CD14-positive monocyte (primary cell): ENCODE measurements around the gene CACNA2D1. TPM values are rescaled to one million over a fixed set of nuclear protein-coding genes. Genes with fewer than 3 reads are reported as not detected.

Experiments
- DNase-seq, 3 donors: peaks; one replicate each; pipeline ENCODE4 v3.0.0-alpha.2; 2011 to 2022
- H2AFZ ChIP-seq: 2 replicates; pipeline ENCODE4 v1.6.0; 2012; ENCODE audit warnings: mild to moderate bottlenecking, low read depth, low read length, inconsistent platforms; ENCODE audit not compliant: insufficient read depth, poor library complexity, severe bottlenecking
- H3K27ac ChIP-seq, 2 donors: 1 replicate in 1 of 2; 2 replicates in 1 of 2; pipeline ENCODE4 v1.5.1; 2012 to 2013; ENCODE audit warnings: low read length in 2 of 2, control low read depth in 1 of 2, inconsistent platforms in 1 of 2, low read depth in 1 of 2, mild to moderate bottlenecking in 1 of 2
- H3K27me3 ChIP-seq, 2 donors: one replicate each; pipeline versions ENCODE4 v1.6.0 to v1.6.1; 2011 to 2013; ENCODE audit warnings: low read length in 2 of 2; ENCODE audit not compliant: control insufficient read depth in 2 of 2, insufficient read depth in 2 of 2
- H3K36me3 ChIP-seq, 2 donors: replicated peaks in 1 of 2; 1 replicate in 1 of 2; 2 replicates in 1 of 2; pipeline versions ENCODE4 v1.5.1 to v1.6.1; 2012 to 2013; ENCODE audit warnings: low read length in 2 of 2, control low read depth in 1 of 2, inconsistent platforms in 1 of 2, mild to moderate bottlenecking in 1 of 2; ENCODE audit not compliant: insufficient read depth in 2 of 2, control insufficient read depth in 1 of 2
- H3K4me1 ChIP-seq, 2 donors: 1 replicate in 1 of 2; 2 replicates in 1 of 2; pipeline versions ENCODE4 v1.5.1 to v1.6.1; 2012 to 2013; ENCODE audit warnings: low read length in 2 of 2, control low read depth in 1 of 2, inconsistent platforms in 1 of 2, mild to moderate bottlenecking in 1 of 2, moderate library complexity in 1 of 2; ENCODE audit not compliant: insufficient read depth in 2 of 2, control insufficient read depth in 1 of 2
- H3K4me2 ChIP-seq: replicated peaks from 2 replicates; pipeline ENCODE3; 2012; ENCODE audit warnings: low read length, moderate library complexity, mild to moderate bottlenecking; ENCODE audit not compliant: poor library complexity, severe bottlenecking; ENCODE audit errors: extremely low read depth
- H3K4me3 ChIP-seq, 3 experiments: fragments of 200-600 bp in 1 of 3; sonication (generic) in 1 of 3; replicated peaks in 1 of 3; 1 replicate in 2 of 3; 2 replicates in 1 of 3; pipeline ENCODE4 v1.5.1; 2011 to 2013; ENCODE audit warnings: low read length in 3 of 3, mild to moderate bottlenecking in 3 of 3, control low read depth in 2 of 3, low read depth in 2 of 3, inconsistent platforms in 1 of 3, moderate library complexity in 1 of 3
- H3K79me2 ChIP-seq: 2 replicates; pipeline ENCODE4 v1.6.0; 2012; ENCODE audit warnings: mild to moderate bottlenecking, control low read depth, inconsistent platforms, low read length, moderate library complexity; ENCODE audit not compliant: insufficient read depth
- H3K9ac ChIP-seq: 2 replicates; pipeline ENCODE4 v1.6.0; 2017; ENCODE audit warnings: low read length, mild to moderate bottlenecking; ENCODE audit not compliant: insufficient read depth, poor library complexity, severe bottlenecking
- H3K9me3 ChIP-seq, 2 donors: replicated peaks in 1 of 2; 1 replicate in 1 of 2; 2 replicates in 1 of 2; pipeline versions ENCODE4 v1.5.1 to v1.6.1; 2012 to 2013; ENCODE audit warnings: low read length in 2 of 2, control low read depth in 1 of 2; ENCODE audit not compliant: control insufficient read depth in 1 of 2, insufficient read depth in 1 of 2
- H4K20me1 ChIP-seq: 2 replicates; pipeline ENCODE4 v1.6.0; 2012; ENCODE audit warnings: mild to moderate bottlenecking, low read length, control low read depth, moderate library complexity; ENCODE audit not compliant: insufficient read depth
- H3K27ac Mint-ChIP-seq, 7 donors: one replicate each; pipeline ENCODE4 v1.8.0; 2020; ENCODE audit warnings: mild to moderate bottlenecking in 7 of 7, mixed read lengths in 7 of 7, moderate library complexity in 6 of 7, inconsistent platforms in 2 of 7
- H3K27me3 Mint-ChIP-seq, 3 donors: one replicate each; pipeline ENCODE4 v1.8.0; 2021 to 2022; ENCODE audit warnings: low read depth in 3 of 3, mild to moderate bottlenecking in 3 of 3, mixed read lengths in 3 of 3, moderate library complexity in 3 of 3, inconsistent platforms in 1 of 3
- H3K36me3 Mint-ChIP-seq, 2 donors: one replicate each; pipeline ENCODE4 v1.8.0; 2020; ENCODE audit warnings: mixed read lengths in 2 of 2, inconsistent platforms in 1 of 2, mild to moderate bottlenecking in 1 of 2
- H3K4me1 Mint-ChIP-seq: one replicate; pipeline ENCODE4 v1.8.0; 2020; ENCODE audit warnings: mild to moderate bottlenecking, mixed read lengths
- H3K4me3 Mint-ChIP-seq, 2 donors: one replicate each; pipeline ENCODE4 v1.8.0; 2020; ENCODE audit warnings: mild to moderate bottlenecking in 2 of 2, mixed read lengths in 2 of 2, moderate library complexity in 1 of 2
- H3K9me3 Mint-ChIP-seq, 7 donors: one replicate each; pipeline ENCODE4 v1.8.0; 2020 to 2022; ENCODE audit warnings: mixed read lengths in 7 of 7, mild to moderate bottlenecking in 6 of 7, moderate library complexity in 6 of 7, inconsistent platforms in 2 of 7
- WGBS: methylation state at CpG from one replicate; pipeline ENCODE4 v1.1.5; 2013; ENCODE audit warnings: missing lambda C conversion rate; ENCODE audit not compliant: insufficient coverage; 5-methylcytosine and 5-hydroxymethylcytosine counted together
- intact Hi-C, 2 donors: fragments of 100-400 bp; cut with micrococcal nuclease; formaldehyde crosslinking; loops; one replicate each; pipeline versions ENCODE4 v1.15.0 to v1.15.1; 2023
- polyA plus RNA-seq, 3 donors: library from polyadenylated mRNA; depleted of rRNA in 1 of 3; unstranded in 2 of 3; stranded (reverse) in 1 of 3; fragments of 300-500 nt in 2 of 3; fragments of >200 nt in 1 of 3; fragmentation: Illumina TruSeq in 2 of 3; gene quantifications; 1 replicate in 2 of 3; 2 replicates in 1 of 3; pipeline ENCODE4 v1.2.3, GENCODE V29; 2012 to 2021
- TF ChIP-seq, protein P1 (sequence below): fragments of 200-600 bp; IDR thresholded peaks from one replicate; pipeline ENCODE4 v1.8.0; 2022; ENCODE audit warnings: antibody characterized with exemption, mild to moderate bottlenecking

Gene CACNA2D1
- polyA plus RNA-seq, 3 donors, result 0.02 TPM; not detected in 2

DNA sequence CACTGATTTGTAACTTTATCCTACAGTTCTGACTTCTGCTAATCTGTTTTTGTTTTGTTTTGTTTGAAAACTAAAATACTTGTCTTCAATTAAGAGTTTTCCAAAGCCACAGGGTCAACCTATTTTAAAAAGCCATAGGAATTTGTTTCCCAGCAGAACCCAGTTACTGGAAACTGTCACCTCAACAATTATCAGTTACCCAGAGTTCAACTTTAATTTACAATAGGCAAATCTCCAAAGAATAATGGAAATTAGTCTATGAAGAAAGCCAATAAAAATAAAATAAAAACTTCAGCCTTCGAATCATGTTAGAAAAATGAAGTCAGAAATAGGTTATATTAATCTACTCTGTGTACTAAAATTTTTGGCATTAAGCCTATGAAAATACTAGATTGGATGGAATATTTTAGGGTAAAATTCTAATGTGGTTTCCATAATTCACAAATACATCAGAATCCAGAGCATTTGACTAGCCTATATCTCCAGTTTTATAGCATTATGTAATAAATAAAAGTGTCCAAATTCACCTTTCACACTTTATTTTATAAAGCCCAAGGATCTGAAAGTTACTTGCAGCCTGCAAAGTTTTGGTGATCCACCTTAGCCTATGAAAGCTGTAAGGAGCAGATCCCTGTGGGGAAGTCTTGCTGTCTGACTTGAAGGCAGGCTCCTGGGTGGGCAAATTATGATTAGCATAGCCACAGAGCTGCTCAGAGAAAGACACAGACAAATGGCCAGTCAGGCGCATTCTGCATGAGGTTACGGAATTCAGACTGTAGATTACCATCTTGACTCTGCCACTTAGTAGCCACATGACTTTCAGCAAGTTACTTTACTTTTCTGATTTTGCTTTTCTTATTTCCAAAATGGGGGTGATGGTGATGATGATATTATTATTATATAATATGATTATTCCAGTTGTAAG is 423.8 kb downstream of the CACNA2D1 start:
- Histone ChIP-seq H3K27ac (no peak overlapping the region), H2AFZ (no peak overlapping the region), H3K27me3 (no peaks in the 10 kb centered on the region), H3K4me1 (no peaks in the 10 kb centered on the region), H3K79me2 (no peaks in the 10 kb centered on the region), H4K20me1 (no peaks in the 10 kb centered on the region), H3K4me2 (no peak overlapping the region), H3K9me3 (no peaks in the 10 kb centered on the region), H3K9ac (no peak overlapping the region), H3K36me3 (no peaks in the 10 kb centered on the region), H3K4me3 (no peak overlapping the region)
- TF ChIP-seq, protein P1, sequence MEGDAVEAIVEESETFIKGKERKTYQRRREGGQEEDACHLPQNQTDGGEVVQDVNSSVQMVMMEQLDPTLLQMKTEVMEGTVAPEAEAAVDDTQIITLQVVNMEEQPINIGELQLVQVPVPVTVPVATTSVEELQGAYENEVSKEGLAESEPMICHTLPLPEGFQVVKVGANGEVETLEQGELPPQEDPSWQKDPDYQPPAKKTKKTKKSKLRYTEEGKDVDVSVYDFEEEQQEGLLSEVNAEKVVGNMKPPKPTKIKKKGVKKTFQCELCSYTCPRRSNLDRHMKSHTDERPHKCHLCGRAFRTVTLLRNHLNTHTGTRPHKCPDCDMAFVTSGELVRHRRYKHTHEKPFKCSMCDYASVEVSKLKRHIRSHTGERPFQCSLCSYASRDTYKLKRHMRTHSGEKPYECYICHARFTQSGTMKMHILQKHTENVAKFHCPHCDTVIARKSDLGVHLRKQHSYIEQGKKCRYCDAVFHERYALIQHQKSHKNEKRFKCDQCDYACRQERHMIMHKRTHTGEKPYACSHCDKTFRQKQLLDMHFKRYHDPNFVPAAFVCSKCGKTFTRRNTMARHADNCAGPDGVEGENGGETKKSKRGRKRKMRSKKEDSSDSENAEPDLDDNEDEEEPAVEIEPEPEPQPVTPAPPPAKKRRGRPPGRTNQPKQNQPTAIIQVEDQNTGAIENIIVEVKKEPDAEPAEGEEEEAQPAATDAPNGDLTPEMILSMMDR, result no peak
- Mint-ChIP-seq H3K27me3 (peaks cover 0 to 1% (median 0%) of the 10 kb centered on the region in 3 donors), H3K4me1 (no peaks in the 10 kb centered on the region), H3K36me3 (no peaks in the 10 kb centered on the region), H3K27ac (no peak overlapping the region), H3K9me3 (no peaks in the 10 kb centered on the region), H3K4me3 (no peak overlapping the region)
- whole genome bisulfite sequencing, result no CpG with 5 or more reads among the region's 3 CpGs
- no peak for DNase-seq
- intact Hi-C loops, result loop anchor here in 1 of 2 donors (5.0 kb wide), 1 partner anchor 538 kb away; no protein-coding TSS in a partner anchor

DNA sequence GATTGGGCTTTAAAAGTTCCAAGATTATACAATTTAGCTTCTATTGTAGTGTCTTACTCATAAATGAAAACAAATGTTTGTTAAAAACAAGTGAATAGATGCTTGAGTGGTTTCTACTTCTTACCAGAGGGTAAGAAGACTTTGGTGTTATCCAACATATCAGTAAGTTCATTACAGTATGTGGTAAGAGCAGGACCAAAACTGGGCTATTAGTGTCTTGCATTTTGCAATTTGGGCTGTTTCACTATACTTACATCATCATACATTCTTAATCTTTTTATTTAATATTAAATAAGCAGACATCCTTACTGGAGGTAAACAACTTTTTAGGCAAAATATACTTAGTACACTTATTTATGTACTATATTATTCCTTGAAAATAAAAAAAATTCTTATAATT is 425.4 kb downstream of the CACNA2D1 start:
- Histone ChIP-seq H3K9ac (no peak overlapping the region), H4K20me1 (no peaks in the 10 kb centered on the region), H3K36me3 (no peaks in the 10 kb centered on the region), H3K4me1 (no peaks in the 10 kb centered on the region), H3K79me2 (no peaks in the 10 kb centered on the region), H3K27me3 (no peaks in the 10 kb centered on the region), H3K4me3 (no peak overlapping the region), H3K4me2 (no peak overlapping the region), H3K27ac (no peak overlapping the region), H2AFZ (no peak overlapping the region), H3K9me3 (no peaks in the 10 kb centered on the region)
- intact Hi-C loops, result loop anchor here in 1 of 2 donors (5.0 kb wide), 1 partner anchor 536 kb away; no protein-coding TSS in a partner anchor
- DNase-seq, result no peak
- Mint-ChIP-seq H3K4me3 (no peak overlapping the region), H3K27me3 (peaks cover 0 to 1% (median 0%) of the 10 kb centered on the region in 3 donors), H3K4me1 (no peaks in the 10 kb centered on the region), H3K27ac (no peak overlapping the region), H3K36me3 (no peaks in the 10 kb centered on the region), H3K9me3 (no peaks in the 10 kb centered on the region)
- TF ChIP-seq, protein P1, result no peak
